Activated T-helper 9 cell treated with anti-CD3 and anti-CD28 coated beads, Interleukin-2, amount 50 U/mL, for 16 hours (primary cell): ENCODE results near the gene LSS.
"Not testable (repeated sequence)": the region's sequence is repeated elsewhere in the genome, so short reads cannot be mapped to it uniquely, and the experiment has no call there.

Source experiments
- DNase-seq: peaks from one replicate; pipeline ENCODE4 v3.0.0-alpha.2; 2020; ENCODE audit warnings: low read depth

Gene LSS

GRCh38 chr21:46245213-46245915 lies 16.8 kb upstream of the LSS start:
- DNase-seq, result no peak

- no peak for DNase-seq
These were observed 16.0 kb upstream of the LSS start for GRCh38 chr21:46244602-46245001.

- no peak for DNase-seq
These were observed 15.4 kb upstream of the LSS start for GRCh38 chr21:46243960-46244361.

- no peak for DNase-seq
These were observed 14.8 kb upstream of the LSS start for GRCh38 chr21:46243325-46243724.

- not testable (repeated sequence) for DNase-seq
These were observed 13.0 kb upstream of the LSS start for GRCh38 chr21:46241577-46241976.

GRCh38 chr21:46239817-46240325 lies 11.3 kb upstream of the LSS start:
- no peak for DNase-seq

- no peak for DNase-seq
These were observed 8.9 kb upstream of the LSS start for GRCh38 chr21:46237474-46237873.

GRCh38 chr21:46234436-46234950 lies 5.9 kb upstream of the LSS start:
- no peak for DNase-seq

GRCh38 chr21:46229923-46230260 lies 1.3 kb upstream of the LSS start:
- no peak for DNase-seq

- no peak for DNase-seq
These were observed 754 bp upstream of the LSS start for GRCh38 chr21:46229133-46229922.

- no peak for DNase-seq
These were observed 696 bp downstream of the LSS start for GRCh38 chr21:46227811-46228344.

- DNase-seq, result no peak
These were observed 1.5 kb downstream of the LSS start for GRCh38 chr21:46226920-46227599.

- DNase-seq, result no peak
These were observed 2.4 kb downstream of the LSS start for GRCh38 chr21:46226146-46226545.

GRCh38 chr21:46223661-46224060 lies 4.9 kb downstream of the LSS start:
- DNase-seq, result not testable (repeated sequence)

GRCh38 chr21:46223217-46223616 lies 5.4 kb downstream of the LSS start:
- no peak for DNase-seq

GRCh38 chr21:46222436-46223116 lies 6.0 kb downstream of the LSS start:
- no peak for DNase-seq

- no peak for DNase-seq
These were observed 6.7 kb downstream of the LSS start for GRCh38 chr21:46221664-46222435.

- DNase-seq, result no peak
These were observed 7.7 kb downstream of the LSS start for GRCh38 chr21:46220847-46221246.

- no peak for DNase-seq
These were observed 8.2 kb downstream of the LSS start for GRCh38 chr21:46220275-46220810.

GRCh38 chr21:46219591-46220239 lies 8.9 kb downstream of the LSS start:
- no peak for DNase-seq
